Loucy (cell line): Measurements from ENCODE around the gene PACRG.

ENCODE experiments used
- EZH2phosphoT487 ChIP-seq: fragments of 200-600 bp; IDR thresholded peaks from 2 replicates; pipeline ENCODE4 v1.6.1; 2018; ENCODE audit warnings: antibody characterized with exemption, mild to moderate bottlenecking, moderate library complexity, borderline replicate concordance
- TF ChIP-seq, protein P1 (sequence below): fragments of 200-600 bp; sonication (generic); conservative IDR thresholded peaks from 2 replicates; pipeline ENCODE4 v1.5.1; 2014; ENCODE audit warnings: mild to moderate bottlenecking, antibody characterized with exemption, low read length

DNA sequence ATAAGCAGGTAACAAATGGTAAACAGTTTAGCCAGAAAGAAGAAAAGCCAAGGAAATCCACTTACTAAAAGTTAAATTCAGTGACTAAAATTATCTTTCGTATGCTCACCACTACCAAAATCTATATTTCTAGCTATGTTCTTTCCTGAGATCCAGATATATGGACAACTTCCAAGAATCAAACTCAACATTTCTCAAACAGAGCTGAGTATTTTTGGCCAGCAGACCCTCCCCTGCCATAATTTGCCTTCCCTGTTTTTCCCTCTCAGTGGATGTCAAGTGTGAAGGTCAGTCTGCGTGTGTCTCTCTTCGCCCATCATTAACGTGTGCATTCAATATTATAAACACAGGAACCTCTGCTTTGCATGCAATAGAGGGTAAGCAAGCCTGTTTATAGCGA is 42.2 kb upstream of the PACRG start:
- TF ChIP-seq, protein P1, sequence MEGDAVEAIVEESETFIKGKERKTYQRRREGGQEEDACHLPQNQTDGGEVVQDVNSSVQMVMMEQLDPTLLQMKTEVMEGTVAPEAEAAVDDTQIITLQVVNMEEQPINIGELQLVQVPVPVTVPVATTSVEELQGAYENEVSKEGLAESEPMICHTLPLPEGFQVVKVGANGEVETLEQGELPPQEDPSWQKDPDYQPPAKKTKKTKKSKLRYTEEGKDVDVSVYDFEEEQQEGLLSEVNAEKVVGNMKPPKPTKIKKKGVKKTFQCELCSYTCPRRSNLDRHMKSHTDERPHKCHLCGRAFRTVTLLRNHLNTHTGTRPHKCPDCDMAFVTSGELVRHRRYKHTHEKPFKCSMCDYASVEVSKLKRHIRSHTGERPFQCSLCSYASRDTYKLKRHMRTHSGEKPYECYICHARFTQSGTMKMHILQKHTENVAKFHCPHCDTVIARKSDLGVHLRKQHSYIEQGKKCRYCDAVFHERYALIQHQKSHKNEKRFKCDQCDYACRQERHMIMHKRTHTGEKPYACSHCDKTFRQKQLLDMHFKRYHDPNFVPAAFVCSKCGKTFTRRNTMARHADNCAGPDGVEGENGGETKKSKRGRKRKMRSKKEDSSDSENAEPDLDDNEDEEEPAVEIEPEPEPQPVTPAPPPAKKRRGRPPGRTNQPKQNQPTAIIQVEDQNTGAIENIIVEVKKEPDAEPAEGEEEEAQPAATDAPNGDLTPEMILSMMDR, result no peak
- TF ChIP-seq EZH2phosphoT487, result no peak
